ENCODE data around the gene ANKS3. TPM values are rescaled to one million over a fixed set of nuclear protein-coding genes. Genes with fewer than 3 reads are reported as not detected.
"Not testable (repeated sequence)": the region's sequence is repeated elsewhere in the genome, so short reads cannot be mapped to it uniquely, and the experiment has no call there.

Gene ANKS3
- total RNA-seq, 2 donors from 2014 or later = 11.0 to 11.6 TPM

- intact Hi-C loops (cut with DNase I) = no loop called here
- no peak for ATAC-seq
- DNase-seq = no peak
Observed at GRCh38 chr16:4760221-4760910, 26.3 kb upstream of the ANKS3 start.

GRCh38 chr16:4755687-4756086, 21.6 kb upstream of the ANKS3 start:
- intact Hi-C loops (cut with DNase I) = no loop called here
- ATAC-seq = no peak
- DNase-seq = no peak

- DNase-seq (no peak), ATAC-seq (no peak)
- intact Hi-C loops (cut with DNase I) = no loop called here
Observed at GRCh38 chr16:4754865-4755264, 20.8 kb upstream of the ANKS3 start.

GRCh38 chr16:4753227-4753626, 19.2 kb upstream of the ANKS3 start:
- DNase-seq = no peak
- ATAC-seq = no peak
- intact Hi-C loops (cut with DNase I) = no loop called here

- no peak for DNase-seq
- intact Hi-C loops (cut with DNase I) = no loop called here
- no peak for ATAC-seq
Observed at GRCh38 chr16:4752351-4753100, 18.5 kb upstream of the ANKS3 start.

- no peak for DNase-seq
- intact Hi-C loops (cut with DNase I) = no loop called here
- no peak for ATAC-seq
Observed at GRCh38 chr16:4750896-4751295, 16.8 kb upstream of the ANKS3 start.

- no peak for DNase-seq
- intact Hi-C loops (cut with DNase I) = no loop called here
- no peak for ATAC-seq
Observed at GRCh38 chr16:4749700-4750257, 15.7 kb upstream of the ANKS3 start.

- no peak for DNase-seq
- intact Hi-C loops (cut with DNase I) = no loop called here
- no peak for ATAC-seq
Observed at GRCh38 chr16:4748682-4749411, 14.8 kb upstream of the ANKS3 start.

GRCh38 chr16:4747906-4748681, 14.0 kb upstream of the ANKS3 start:
- intact Hi-C loops (cut with DNase I) = no loop called here
- no peak for ATAC-seq
- no peak for DNase-seq

- DNase-seq = no peak
- peak in 1 of 2 donors; percentile 54 for ATAC-seq
- intact Hi-C loops (cut with DNase I) = no loop called here
Observed at GRCh38 chr16:4746991-4747574, 13.0 kb upstream of the ANKS3 start.

GRCh38 chr16:4746215-4746614, 12.1 kb upstream of the ANKS3 start:
- ATAC-seq (no peak), DNase-seq (no peak)
- intact Hi-C loops (cut with DNase I) = no loop called here

- ATAC-seq (no peak), DNase-seq (no peak)
- intact Hi-C loops (cut with DNase I) = no loop called here
Observed at GRCh38 chr16:4745274-4745569, 11.2 kb upstream of the ANKS3 start.

- ATAC-seq (no peak), DNase-seq (no peak)
- intact Hi-C loops (cut with DNase I) = no loop called here
Observed at GRCh38 chr16:4744555-4745273, 10.6 kb upstream of the ANKS3 start.

GRCh38 chr16:4743226-4743878, 9.3 kb upstream of the ANKS3 start:
- DNase-seq = no peak
- no peak for ATAC-seq
- intact Hi-C loops (cut with DNase I) = no loop called here

- intact Hi-C loops (cut with DNase I); DNase-seq; ATAC-seq: not testable (repeated sequence)
Observed at GRCh38 chr16:4738370-4738769, 4.3 kb upstream of the ANKS3 start.

- DNase-seq (no peak), ATAC-seq (no peak)
- intact Hi-C loops (cut with DNase I) = no loop called here
Observed at GRCh38 chr16:4737545-4737944, 3.5 kb upstream of the ANKS3 start.

- ATAC-seq = no peak
- DNase-seq = no peak
- intact Hi-C loops (cut with DNase I) = no loop called here
Observed at GRCh38 chr16:4736546-4736945, 2.5 kb upstream of the ANKS3 start.
